DMS114 treated with DMSO at 0.1 percent for 48 hours (cell line): Measurements from ENCODE around the gene CRCP.
"Not testable (repeated sequence)": the region's sequence is repeated elsewhere in the genome, so short reads cannot be mapped to it uniquely, and the experiment has no call there.

Experiments
- DNase-seq: peaks from one replicate; lab custom pipeline; 2025; ENCODE audit not compliant: unreplicated experiment; lab: John Stamatoyannopoulos, UW

Gene CRCP

DNA sequence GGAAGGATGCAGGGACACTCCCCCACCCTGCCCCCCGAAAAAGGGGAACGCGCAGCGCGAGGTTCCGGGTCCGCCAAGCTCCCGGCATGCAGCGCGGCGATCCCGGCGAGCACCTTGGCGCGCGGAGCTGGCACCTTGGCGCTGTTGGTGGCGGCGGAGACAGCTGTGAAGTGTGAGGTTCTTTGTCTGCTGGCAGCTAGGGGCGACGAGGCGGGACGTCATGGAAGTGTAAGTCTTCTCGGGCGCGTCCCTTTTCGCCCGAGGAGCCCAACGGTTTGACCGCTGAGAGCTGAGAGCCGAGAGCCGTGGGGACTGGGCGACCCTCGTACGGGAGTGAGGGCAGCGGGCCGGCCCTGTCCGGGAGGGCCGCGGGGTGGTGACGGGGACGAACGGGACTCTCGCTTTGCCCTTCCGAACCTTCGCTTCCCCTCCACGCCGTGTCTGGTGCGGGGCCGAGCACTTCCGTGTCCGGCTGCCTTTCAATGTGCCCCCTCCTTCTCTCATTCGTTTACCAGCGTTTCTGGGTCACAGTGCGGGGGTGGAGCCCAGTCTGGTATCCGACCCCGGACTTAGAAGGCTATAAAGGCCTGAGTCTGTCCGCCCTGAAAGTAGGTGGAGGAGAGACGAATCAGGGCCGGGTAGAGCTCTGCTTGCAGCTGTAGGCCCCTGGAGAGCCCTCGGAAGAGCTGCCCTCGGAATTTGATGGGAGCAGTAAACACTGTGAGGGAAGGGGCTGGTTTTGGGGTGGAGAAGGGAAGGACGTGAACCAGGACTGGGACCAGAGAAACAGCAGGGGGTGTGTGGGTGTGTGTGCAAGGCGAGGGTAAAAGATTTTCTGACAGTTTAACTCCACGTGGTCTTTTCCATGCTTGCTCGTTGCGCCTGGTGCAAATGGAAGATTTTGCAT, at the start of gene CRCP:
Gene CRCP (plus strand): TSS at position 105 of the 907 bp plus-strand sequence. CDS start 116 bp downstream, at position 221.
- peak; percentile 55 for DNase-seq

- DNase-seq: no peak
These were observed 44.9 kb upstream of the CRCP start for GRCh38 chr7:66069732-66070131.

DNA sequence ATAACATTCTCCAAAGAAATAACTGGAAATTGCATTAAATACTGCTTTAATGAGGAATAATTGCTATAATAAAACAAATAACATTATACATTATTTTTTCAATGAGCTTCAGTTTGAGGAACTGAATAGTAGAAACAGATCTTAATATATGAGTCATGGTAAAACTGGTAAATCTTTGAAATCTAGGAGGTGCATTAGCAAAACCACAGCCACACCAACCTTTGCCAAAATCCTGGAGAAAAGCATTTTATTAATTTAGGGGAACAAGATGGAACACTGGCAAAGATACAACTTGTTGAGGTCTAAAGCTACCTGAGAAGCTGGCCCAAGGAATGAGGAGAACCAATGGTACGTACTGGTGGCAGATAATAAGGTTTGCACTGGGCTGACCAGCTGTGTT, 44.4 kb upstream of the CRCP start:
- DNase-seq: no peak

- DNase-seq: not testable (repeated sequence)
These were observed 42.4 kb upstream of the CRCP start for GRCh38 chr7:66072208-66072607.

- DNase-seq: peak; percentile 68
These were observed 38.8 kb upstream of the CRCP start, which contains the start of gene ASL for GRCh38 chr7:66075590-66076461. ASL (plus strand) TSS chr7:66075819; CDS start chr7:66076082, 263 bp downstream.

- DNase-seq: no peak
These were observed 38.0 kb upstream of the CRCP start for GRCh38 chr7:66076462-66077329.

GRCh38 chr7:66078067-66078466, 36.6 kb upstream of the CRCP start:
- no peak for DNase-seq

DNA sequence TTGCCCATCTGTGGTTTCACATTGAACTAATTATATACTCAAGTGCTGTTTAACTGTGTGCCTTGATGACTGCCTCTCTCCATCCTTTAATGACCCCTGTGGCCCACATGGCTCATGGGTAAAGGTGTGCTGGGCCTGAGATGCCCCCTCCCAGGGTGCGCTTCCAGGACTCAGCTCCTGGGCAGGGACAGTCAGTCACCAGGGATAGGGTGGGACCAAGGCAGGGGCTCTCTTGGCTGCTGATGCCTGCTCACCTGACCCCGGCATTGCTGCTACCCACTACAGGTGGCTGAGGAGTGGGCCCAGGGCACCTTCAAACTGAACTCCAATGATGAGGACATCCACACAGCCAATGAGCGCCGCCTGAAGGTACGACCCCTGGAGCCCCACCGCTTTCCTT, 32.6 kb upstream of the CRCP start:
- DNase-seq: no peak

DNA sequence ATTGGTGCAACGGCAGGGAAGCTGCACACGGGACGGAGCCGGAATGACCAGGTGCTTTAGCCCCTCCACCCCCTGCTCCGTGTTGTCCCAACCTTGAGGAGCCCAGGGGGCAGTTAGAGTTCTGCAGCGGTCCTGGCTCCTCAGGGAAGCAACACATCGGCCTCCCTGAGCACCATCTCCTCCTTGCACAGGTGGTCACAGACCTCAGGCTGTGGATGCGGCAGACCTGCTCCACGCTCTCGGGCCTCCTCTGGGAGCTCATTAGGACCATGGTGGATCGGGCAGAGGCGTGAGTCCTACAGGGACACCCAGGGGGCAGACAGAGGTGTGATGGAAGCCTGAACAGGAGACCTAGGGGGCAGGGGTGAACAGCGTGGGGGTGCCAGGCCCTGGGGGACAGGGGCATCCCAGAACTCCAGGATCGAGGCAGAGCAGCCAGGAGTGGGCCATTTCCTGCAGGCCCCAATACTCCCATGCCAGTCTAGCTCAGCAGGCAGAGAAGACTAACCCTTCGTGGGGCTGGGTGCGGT, 31.7 kb upstream of the CRCP start:
- DNase-seq: no peak

DNA sequence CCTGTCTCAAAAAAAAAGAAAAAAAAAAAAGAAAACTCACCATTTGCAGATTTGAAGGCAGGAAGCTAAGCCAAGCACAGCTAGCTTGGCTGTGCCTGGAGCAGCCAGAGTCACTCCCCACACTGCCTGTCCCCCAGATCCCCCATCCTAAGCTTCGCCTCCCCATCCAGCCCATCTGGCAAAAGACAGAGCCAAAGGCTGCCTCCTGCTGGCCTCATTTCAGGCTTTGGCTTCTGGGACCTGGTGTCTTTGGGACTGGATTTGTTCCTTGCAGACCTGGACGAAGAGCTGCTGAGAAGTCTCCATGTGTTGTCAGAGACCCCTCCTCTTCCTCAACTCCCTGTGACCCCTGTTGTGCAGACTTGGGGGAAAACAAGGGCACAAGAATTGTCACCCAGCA, 31.0 kb upstream of the CRCP start:
- DNase-seq: no peak

- DNase-seq: no peak
These were observed 25.5 kb upstream of the CRCP start for GRCh38 chr7:66088861-66089838.

- no peak for DNase-seq
These were observed 22.0 kb upstream of the CRCP start for GRCh38 chr7:66092654-66093053.

GRCh38 chr7:66095010-66095409, 19.6 kb upstream of the CRCP start:
- DNase-seq: no peak

GRCh38 chr7:66099232-66099550, 15.5 kb upstream of the CRCP start:
- DNase-seq: no peak

DNA sequence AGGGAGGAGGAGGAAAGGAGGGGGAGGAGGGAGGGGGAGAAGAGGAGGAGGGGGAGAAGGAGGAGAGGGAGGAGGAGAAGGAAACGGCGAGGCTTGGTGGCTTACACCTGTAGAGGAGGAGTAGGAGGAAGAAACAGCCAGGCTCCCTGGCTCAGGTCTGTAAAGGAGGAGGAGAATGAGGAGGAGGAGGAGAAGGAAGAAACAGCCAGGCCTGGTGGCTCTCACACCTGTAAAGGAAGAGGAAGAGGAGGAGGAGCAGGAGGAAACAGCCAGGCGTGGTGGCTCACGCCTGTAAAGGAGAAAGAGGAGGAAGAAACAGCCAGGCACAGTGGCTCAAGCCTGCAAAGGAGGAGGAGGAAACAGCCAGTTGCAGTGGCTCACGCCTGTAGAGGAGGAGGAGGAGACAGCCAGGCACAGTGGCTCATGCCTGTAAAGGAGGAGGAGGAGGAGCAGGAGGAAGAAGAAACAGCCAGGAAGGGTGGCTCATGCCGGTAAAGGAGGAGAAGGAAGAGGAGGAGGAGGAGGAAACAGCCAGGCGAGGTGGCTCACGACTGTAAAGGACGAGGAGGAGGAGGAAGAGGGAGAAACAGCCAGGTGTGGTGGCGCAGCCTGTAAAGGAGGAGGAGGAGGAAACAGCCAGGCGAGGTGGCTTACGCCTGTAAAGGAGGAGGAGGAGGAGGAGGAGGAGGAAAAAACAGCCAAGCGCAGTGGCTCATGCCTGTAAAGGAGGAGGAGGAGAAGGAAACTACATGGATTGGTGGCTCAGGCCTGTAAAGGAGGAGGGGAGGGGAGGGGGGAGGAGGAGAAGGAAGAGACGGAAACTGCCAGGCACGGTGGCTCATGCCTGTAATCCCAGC, 14.9 kb upstream of the CRCP start:
- DNase-seq: peak; percentile 69

DNA sequence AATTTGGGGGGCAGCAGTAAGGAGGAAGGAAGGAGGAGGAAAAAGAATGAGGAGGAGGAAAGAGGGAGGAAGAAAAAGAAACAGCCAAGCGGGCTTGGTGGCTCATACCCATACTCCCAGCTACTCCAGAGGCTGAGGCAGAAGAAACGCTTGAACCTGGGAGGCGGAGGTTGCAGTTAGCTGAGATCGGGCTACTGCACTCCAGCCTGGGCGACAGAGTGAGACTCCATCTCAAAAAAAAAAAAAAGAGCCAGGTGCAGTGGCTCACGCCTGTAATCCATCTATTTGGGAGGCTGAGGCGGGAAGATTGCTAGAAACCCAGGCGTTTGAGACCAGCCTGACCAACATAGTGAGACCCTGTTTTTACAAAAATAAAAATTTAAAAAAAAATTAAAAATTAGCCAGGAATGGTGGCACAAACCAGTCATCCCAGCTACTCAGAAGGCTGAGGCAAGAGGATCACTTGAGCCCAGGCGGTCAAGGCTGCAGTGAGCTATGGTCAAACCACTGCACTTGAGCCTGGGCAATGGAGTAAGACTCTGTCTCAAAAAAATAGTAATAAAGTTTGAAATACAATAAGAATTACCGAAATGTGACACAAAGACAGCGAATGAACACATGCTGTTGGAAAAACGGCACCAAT, 14.1 kb upstream of the CRCP start:
- no peak for DNase-seq

DNA sequence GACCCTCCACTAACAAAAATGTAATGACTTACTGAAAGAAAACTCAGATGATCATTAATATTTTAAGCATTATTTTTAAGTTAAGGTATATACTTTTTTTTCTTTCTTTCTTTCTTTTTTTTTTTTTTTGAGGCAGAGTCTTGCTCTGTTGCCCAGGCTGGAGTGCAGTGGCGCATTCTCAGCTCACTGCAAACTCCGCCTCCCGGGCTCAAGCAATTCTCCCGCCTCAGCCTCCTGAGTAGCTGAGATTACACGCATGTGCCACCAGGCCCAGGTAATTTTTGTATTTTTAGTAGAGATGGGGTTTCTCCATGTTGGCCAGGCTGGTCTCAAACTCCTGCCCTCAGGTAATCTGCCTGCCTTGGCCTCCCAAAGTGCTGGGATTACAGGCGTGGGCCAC, 12.5 kb upstream of the CRCP start:
- not testable (repeated sequence) for DNase-seq

- DNase-seq: not testable (repeated sequence)
These were observed 10.7 kb upstream of the CRCP start for GRCh38 chr7:66103994-66104393.
